ENCODE results near the gene BANK1. TPM values are rescaled to one million over a fixed set of nuclear protein-coding genes. Genes with fewer than 3 reads are reported as not detected.

The BANK1 gene
- total and polyA plus RNA-seq, 10 of the 15 experiments (the other 5 are each of a cell fraction or from before 2014, with no cell fraction given) = 0.13 to 2.1 (median 0.42) TPM

- Histone ChIP-seq H3K4me3 (no peak overlapping the region), H3K4me1 (ENCODE audit: control insufficient read depth, insufficient read depth, low read length) (peaks cover 6% of the 10 kb centered on the region), H3K36me3 (ENCODE audit: control insufficient read depth in 2 of 2, insufficient read depth in 2 of 2, low read length in 1 of 2) (no peaks in the 10 kb centered on the region), H3K4me2 (ENCODE audit: control insufficient read depth, insufficient read depth) (peak overlapping the region; percentile 71), H3K9ac (ENCODE audit: control insufficient read depth, insufficient read depth, low read length) (no peak overlapping the region), H3K27me3 (replicated peaks in 1 of 2; ENCODE audit: control insufficient read depth in 2 of 2, insufficient read depth in 2 of 2, low read length in 1 of 2) (no peaks in the 10 kb centered on the region; a peak in 1 of 4 replicates), H3K79me2 (ENCODE audit: control insufficient read depth, insufficient read depth, low read length) (no peaks in the 10 kb centered on the region), H3K27ac (ENCODE audit: control insufficient read depth, insufficient read depth) (no peak overlapping the region), H2AFZ (ENCODE audit: control insufficient read depth, low read depth, low read length) (no peak overlapping the region), H3K9me3 (replicated peaks; ENCODE audit: control insufficient read depth, insufficient read depth, low read length) (no peaks in the 10 kb centered on the region), H4K20me1 (ENCODE audit: control insufficient read depth, insufficient read depth) (no peaks in the 10 kb centered on the region)
- in situ Hi-C loops (cut with MboI) = no loop called here
- DNase-seq (ENCODE audit: low read depth, low spot score) = peak; percentile 77
- POLR2A ChIA-PET = no interaction called here
- RAD21 ChIA-PET (ENCODE audit: unreplicated experiment) = interaction anchor here (1.0 to 1.4 kb wide), 4 partner anchors 14 to 637 kb away, joined by 3 to 4 read pairs (median 3); no protein-coding TSS in a partner anchor
- intact Hi-C loops (cut with micrococcal nuclease; ENCODE audit: unreplicated experiment) = loop anchor here (2.0 to 10.0 kb wide), 2 partner anchors 16 to 392 kb away; partner anchors contain the start of gene BANK1
- CTCF ChIA-PET = no interaction called here
- peak; percentile 99 for ATAC-seq
- no peak for FAIRE-seq
- SMC1A ChIA-PET (ENCODE audit: uncharacterized antibody, unreplicated experiment) = interaction anchor here (1.1 to 1.8 kb wide), 4 partner anchors 9 to 201 kb away, joined by 3 to 7 read pairs (median 4); no protein-coding TSS in a partner anchor
- 0% methylated on average over 2 of the region's 2 CpGs for WGBS (ENCODE audit: insufficient coverage, insufficient replicate concordance, low lambda C conversion rate, missing lambda C conversion rate)
- no TSS peak for BruUV-seq (replicated peaks)
- TF ChIP-seq NFIC (IDR thresholded peaks at IDR 0.05; ENCODE audit: low read depth, low read length) (peak; percentile 85), MEF2B (IDR thresholded peaks at IDR 0.05; ENCODE audit: partially characterized antibody, poor library complexity, severe bottlenecking) (peak; percentile 99), BCLAF1 (IDR thresholded peaks at IDR 0.05) (no peak), ZNF217 (IDR thresholded peaks at IDR 0.05) (peak; percentile 81), KLF5 (IDR thresholded peaks at IDR 0.05; ENCODE audit: partially characterized antibody) (no peak), SKIL (IDR thresholded peaks at IDR 0.05; ENCODE audit: low read depth, poor library complexity, severe bottlenecking) (peak; percentile 39), JUNB (IDR thresholded peaks at IDR 0.05) (peak; percentile 94), CUX1 (IDR thresholded peaks at IDR 0.05; ENCODE audit: insufficient replicate concordance, low read depth, low read length) (peak; percentile 84), HCFC1 (IDR thresholded peaks at IDR 0.05; ENCODE audit: low read length) (no peak), BCL3 (IDR thresholded peaks at IDR 0.05; ENCODE audit: borderline replicate concordance, insufficient read depth, low read depth, low read length, poor library complexity, severe bottlenecking) (peak; percentile 89), CEBPB (IDR thresholded peaks at IDR 0.05; ENCODE audit: borderline replicate concordance in 1 of 2, low read depth in 2 of 2, low read length in 2 of 2) (no peak), HDAC2 (IDR thresholded peaks at IDR 0.05) (no peak)
Measured at GRCh38 chr4:101806914-101807313, 16.4 kb downstream of the BANK1 start.

All from GM12878 (cell line).